HepG2 (cell line): Measurements from ENCODE around the gene DNAJB12. TPM values are rescaled to one million over a fixed set of nuclear protein-coding genes. Genes with fewer than 3 reads are reported as not detected.

Source experiments
- ATAC-seq: fragments of 200-7000 bp; cut with Tn5 transposase; 3 replicates; pipeline ENCODE4 v1.9.1; 2020; ENCODE audit warnings: mild to moderate bottlenecking, moderate library complexity
- BruUV-seq: library from RNA; stranded (reverse); fragments of 400-500 nt; replicated peaks from 2 replicates; lab custom pipeline; 2021; lab: Mats Ljungman, UMichigan
- CTCF ChIA-PET: fragments of 300-600 bp; formaldehyde crosslinking; extraction: SDS; loops from one replicate; lab custom pipeline; 2021; ENCODE audit warnings: low total read pairs, inconsistent platforms, low intra/inter-chr PET ratio; lab: Yijun Ruan, JAX
- POLR2A ChIA-PET: fragments of 350-600 bp; sonication (Branson Sonifier 250); formaldehyde crosslinking; loops from one replicate; lab custom pipeline; 2020; ENCODE audit warnings: antibody characterized with exemption, inconsistent platforms; lab: Yijun Ruan, JAX
- DNase-seq: peaks from one replicate; pipeline ENCODE4 v3.0.0-alpha.2; 2015; ENCODE audit warnings: low spot score
- FAIRE-seq: peaks from 3 replicates; lab custom pipeline; 2011; peaks lifted over from hg19 to GRCh38; lab: Jason Lieb, UNC
- H2AFZ ChIP-seq: one replicate; pipeline ENCODE4 v1.6.1; 2011; ENCODE audit warnings: low read length, inconsistent platforms
- H3K27ac ChIP-seq: fragments of 300-600 bp; 3 replicates; pipeline ENCODE4 v1.8.0; 2011; ENCODE audit warnings: mixed run types, mild to moderate bottlenecking, mixed read lengths, low read length, inconsistent platforms; ENCODE audit not compliant: insufficient read depth; ENCODE audit errors: extremely low read length
- H3K27me3 ChIP-seq, 2 experiments: fragments of 200-600 bp in 1 of 2; 2 replicates in 1 of 2; 3 replicates in 1 of 2; pipeline versions ENCODE4 v1.6.0 to v1.8.0; 2011; ENCODE audit warnings: low read length in 2 of 2, mild to moderate bottlenecking in 2 of 2, moderate library complexity in 2 of 2, inconsistent platforms in 1 of 2; ENCODE audit not compliant: insufficient read depth in 2 of 2, control insufficient read depth in 1 of 2
- H3K36me3 ChIP-seq, 2 experiments: fragments of 200-600 bp in 1 of 2; replicated peaks in 1 of 2; 2 replicates in 1 of 2; 3 replicates in 1 of 2; pipeline versions ENCODE4 v1.5.1 to v1.8.0; 2011; ENCODE audit warnings: low read length in 2 of 2, inconsistent platforms in 1 of 2; ENCODE audit not compliant: insufficient read depth in 2 of 2, control insufficient read depth in 1 of 2
- H3K4me1 ChIP-seq: 2 replicates; pipeline ENCODE4 v1.5.1; 2012; ENCODE audit warnings: low read length, inconsistent platforms; ENCODE audit not compliant: insufficient read depth
- H3K4me2 ChIP-seq: 2 replicates; pipeline ENCODE4 v1.6.0; 2011; ENCODE audit warnings: low read depth, low read length, inconsistent platforms
- H3K4me3 ChIP-seq, 3 experiments: fragments of 200-600 bp in 1 of 3; sonication (generic), shearing (Covaris generic) in 1 of 3; replicated peaks in 1 of 3; 2 replicates each; pipeline ENCODE4 v1.5.1; 2011 to 2016; ENCODE audit warnings: low read length in 3 of 3, inconsistent platforms in 2 of 3, low read depth in 2 of 3, mild to moderate bottlenecking in 2 of 3, control low read depth in 1 of 3, mixed read lengths in 1 of 3; ENCODE audit not compliant: insufficient read depth in 1 of 3
- H3K79me2 ChIP-seq: one replicate; pipeline ENCODE4 v1.6.1; 2011; ENCODE audit warnings: low read length, inconsistent platforms; ENCODE audit not compliant: insufficient read depth
- H3K9ac ChIP-seq: 2 replicates; pipeline ENCODE4 v1.6.0; 2011; ENCODE audit warnings: mild to moderate bottlenecking, low read depth, low read length, inconsistent platforms; ENCODE audit not compliant: insufficient read depth
- H3K9me3 ChIP-seq: 2 replicates; pipeline ENCODE4 v1.5.1; 2012; ENCODE audit warnings: mild to moderate bottlenecking, low read length
- H4K20me1 ChIP-seq: 2 replicates; pipeline ENCODE4 v1.6.0; 2011; ENCODE audit warnings: inconsistent platforms, mild to moderate bottlenecking, low read length, moderate library complexity; ENCODE audit not compliant: insufficient read depth
- CBX5 ChIP-seq: sonication (generic); formaldehyde crosslinking; IDR thresholded peaks from 2 replicates; pipeline ENCODE4 v1.4.0; 2020; ENCODE audit warnings: missing genetic modification reagents, borderline replicate concordance
- GABPA ChIP-seq, 2 experiments: IDR thresholded peaks; 2 replicates each; pipeline ENCODE4 v1.6.1; 2011 to 2016; ENCODE audit warnings: low read depth in 2 of 2, low read length in 1 of 2, missing biosample characterization in 1 of 2, missing genetic modification characterization in 1 of 2
- HOMEZ ChIP-seq: IDR thresholded peaks from 2 replicates; pipeline ENCODE4 v1.6.1; 2016; ENCODE audit warnings: low read depth
- KDM5B ChIP-seq: sonication (generic); formaldehyde crosslinking; IDR thresholded peaks from 2 replicates; pipeline ENCODE4 v1.4.0; 2020; ENCODE audit warnings: missing genetic modification reagents, mild to moderate bottlenecking, borderline replicate concordance
- KMT2A ChIP-seq: sonication (generic); formaldehyde crosslinking; IDR thresholded peaks from 2 replicates; pipeline ENCODE4 v1.4.0; 2020; ENCODE audit warnings: missing genetic modification reagents
- MAFK ChIP-seq, 2 experiments: IDR thresholded peaks in 1 of 2; conservative IDR thresholded peaks in 1 of 2; 2 replicates each; pipeline ENCODE4 v1.6.1; 2011; ENCODE audit warnings: improper control_type of control experiment in 2 of 2, low read length in 2 of 2
- NFIB ChIP-seq: sonication (generic); formaldehyde crosslinking; IDR thresholded peaks from 2 replicates; pipeline ENCODE4 v1.9.0; 2021; ENCODE audit warnings: missing genetic modification reagents, mild to moderate bottlenecking, borderline replicate concordance
- RBFOX2 ChIP-seq: fragments of 200-400 bp; formaldehyde crosslinking; IDR thresholded peaks from 2 replicates; pipeline ENCODE4 v1.6.1; 2017; ENCODE audit warnings: low read depth, mild to moderate bottlenecking, low read length
- REPIN1 ChIP-seq: sonication (generic); formaldehyde crosslinking; IDR thresholded peaks from 2 replicates; pipeline ENCODE4 v1.8.0; 2022; ENCODE audit warnings: missing genetic modification reagents, low read depth, mild to moderate bottlenecking, borderline replicate concordance
- ZFX ChIP-seq: sonication (generic); formaldehyde crosslinking; IDR thresholded peaks from 2 replicates; pipeline ENCODE4 v1.4.0; 2020; ENCODE audit warnings: mild to moderate bottlenecking, low read depth, missing genetic modification reagents, moderate library complexity
- ZNF253 ChIP-seq: sonication (generic); formaldehyde crosslinking; IDR thresholded peaks from 2 replicates; pipeline ENCODE4 v1.8.0; 2022; ENCODE audit warnings: mild to moderate bottlenecking, missing genetic modification reagents, borderline replicate concordance
- ZNF34 ChIP-seq: sonication (generic); formaldehyde crosslinking; IDR thresholded peaks from 2 replicates; pipeline ENCODE4 v1.4.0; 2020; ENCODE audit warnings: mild to moderate bottlenecking, missing genetic modification reagents, borderline replicate concordance
- ZZZ3 ChIP-seq: sonication (generic); formaldehyde crosslinking; IDR thresholded peaks from 2 replicates; pipeline ENCODE4 v1.4.0; 2020; ENCODE audit warnings: missing genetic modification reagents, mild to moderate bottlenecking, borderline replicate concordance
- WGBS: methylation state at CpG from one replicate; pipeline ENCODE4 v1.1.6; 2017; ENCODE audit warnings: low lambda C conversion rate; 5-methylcytosine and 5-hydroxymethylcytosine counted together
- in situ Hi-C: cut with HindIII; loops from 2 replicates; pipeline ENCODE4 v1.10.0; 2017; ENCODE audit warnings: low pct_unique_long_range_greater_than_20kb; ENCODE audit not compliant: extremely low pct_ligation_motif_present
- intact Hi-C: fragments of 100-400 bp; cut with micrococcal nuclease; formaldehyde crosslinking; loops from one replicate; pipeline ENCODE4 v1.10.0; 2022; ENCODE audit not compliant: unreplicated experiment
- polyA plus RNA-seq, 8 experiments: library from polyadenylated mRNA; depleted of rRNA in 3 of 8; stranded (reverse) in 7 of 8; unstranded in 1 of 8; fragments of >200 nt; fragmentation: Illumina TruSeq in 4 of 8; extraction: Trizol in 4 of 8; gene quantifications; 2 replicates each; pipeline versions ENCODE4 v1.2.1 to v1.2.3, GENCODE V29; 2011 to 2016; ENCODE audit warnings: low read depth in 4 of 8, missing spikeins in 1 of 8, mixed read lengths in 1 of 8; ENCODE audit not compliant: insufficient read depth in 1 of 8
- total RNA-seq, 5 experiments: library from RNA; depleted of rRNA; stranded (reverse); fragments of >200 nt; fragmentation: Illumina TruSeq; extraction: Trizol; gene quantifications; 2 replicates each; pipeline ENCODE4 v1.2.3, GENCODE V29; 2016; ENCODE audit warnings: low read depth in 1 of 5
- TF ChIP-seq, protein P1 (sequence below): sonication (generic); formaldehyde crosslinking; IDR thresholded peaks from 2 replicates; pipeline ENCODE4 v1.5.0; 2020; ENCODE audit warnings: mild to moderate bottlenecking, low read depth, missing genetic modification reagents, borderline replicate concordance
- TF ChIP-seq, protein P2 (sequence below): sonication (generic); formaldehyde crosslinking; IDR thresholded peaks from 2 replicates; pipeline ENCODE4 v1.4.0; 2020; ENCODE audit warnings: missing genetic modification reagents
- TF ChIP-seq, protein P3 (sequence below), 2 experiments: sonication (generic) in 1 of 2; formaldehyde crosslinking in 1 of 2; IDR thresholded peaks; 2 replicates each; pipeline versions ENCODE4 v1.4.0 to v1.6.1; 2018 to 2020; ENCODE audit warnings: missing genetic modification reagents in 2 of 2, borderline replicate concordance in 1 of 2, low read depth in 1 of 2, mild to moderate bottlenecking in 1 of 2, missing biosample characterization in 1 of 2

Gene DNAJB12
- total and polyA plus RNA-seq, 2 of the 13 experiments (the other 11 are each of a cell fraction or from before 2014, with no cell fraction given): 10.8 to 18.2 TPM

DNA sequence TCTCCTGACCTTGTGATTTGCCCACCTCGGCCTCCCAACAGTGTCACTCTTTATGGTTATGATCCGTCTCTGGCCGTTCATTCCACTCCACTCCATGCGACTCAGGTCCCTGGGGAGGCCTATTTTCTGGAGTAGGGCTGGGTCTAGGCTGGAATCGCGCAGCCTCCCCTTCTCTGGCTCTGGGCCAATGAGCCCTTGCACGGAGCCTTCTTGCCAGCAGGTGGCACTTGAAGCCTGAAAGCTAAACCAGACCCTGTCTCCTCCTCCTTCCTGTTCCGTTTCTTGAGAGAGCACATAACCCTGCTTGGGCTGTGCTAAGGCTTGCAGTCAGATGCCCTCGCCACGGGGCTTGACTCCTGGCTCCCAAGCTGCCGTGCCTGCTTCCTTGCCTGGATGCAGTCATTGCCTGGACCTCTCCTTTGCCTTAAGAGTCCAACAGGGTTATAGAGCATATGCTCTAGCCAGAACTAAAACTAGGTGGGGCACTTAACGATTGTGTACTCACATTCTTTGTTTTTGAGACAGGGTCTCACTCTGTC lies 9.6 kb upstream of the DNAJB12 start:
- in situ Hi-C loops: loop anchor here (10.0 kb wide), 2 partner anchors 200 to 470 kb away; no protein-coding TSS in a partner anchor
- DNase-seq (peak; percentile 68), FAIRE-seq (peak; percentile 92), ATAC-seq (peak; percentile 83)
- H3K4me2 ChIP-seq: 0 out of 2 replicates have a peak overlapping the region, but pooled peaks have one; percentile 16
- POLR2A ChIA-PET: interaction anchor here (0.7 kb wide), 1 partner anchor 9 kb away, joined by 4 read pairs; the partner anchor contains the start of gene DNAJB12
- peaks cover 18 to 41% of the 10 kb centered on the region in 2 experiments for H3K36me3 ChIP-seq
- CTCF ChIA-PET: interaction anchor here (1.3 to 2.2 kb wide), 3 partner anchors 204 to 511 kb away, joined by 4 to 18 read pairs (median 7); no protein-coding TSS in a partner anchor
- no peaks in the 10 kb centered on the region for H3K27me3 ChIP-seq
- intact Hi-C loops: loop anchor here (1.0 to 5.0 kb wide), 3 partner anchors 203 to 511 kb away; no protein-coding TSS in a partner anchor
- no peaks in the 10 kb centered on the region for H4K20me1 ChIP-seq
- no peak overlapping the region for H3K9ac ChIP-seq
- peaks cover 10% of the 10 kb centered on the region for H3K4me1 ChIP-seq
- no TSS peak for BruUV-seq
- 48% methylated on average over 8 of the region's 12 CpGs for WGBS
- H3K27ac ChIP-seq: no peak overlapping the region
- H3K9me3 ChIP-seq: no peaks in the 10 kb centered on the region
- H2AFZ ChIP-seq: no peak overlapping the region
- no peak overlapping the region for H3K4me3 ChIP-seq
- H3K79me2 ChIP-seq: no peaks in the 10 kb centered on the region
- peak; percentile 54; the same call in 1 of the 2 replicates for TF ChIP-seq REPIN1 (CRISPR knock-in tag)
- TF ChIP-seq MAFK (conservative IDR thresholded peaks at IDR 0.05 in 1 of 2, IDR thresholded peaks at IDR 0.05 in 1 of 2; ENCODE audit: low read length in 2 of 2): no peak
- TF ChIP-seq ZZZ3 (CRISPR knock-in tag): no peak
- TF ChIP-seq, protein P1, sequence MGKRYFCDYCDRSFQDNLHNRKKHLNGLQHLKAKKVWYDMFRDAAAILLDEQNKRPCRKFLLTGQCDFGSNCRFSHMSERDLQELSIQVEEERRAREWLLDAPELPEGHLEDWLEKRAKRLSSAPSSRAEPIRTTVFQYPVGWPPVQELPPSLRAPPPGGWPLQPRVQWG: no peak
- TF ChIP-seq GABPA (IDR thresholded peaks at IDR 0.05; ENCODE audit: low read depth, low read length): no peak
- TF ChIP-seq GABPA (CRISPR knock-in tag; IDR thresholded peaks at IDR 0.05; ENCODE audit: low read depth): 0 out of 2 replicates have a peak, but pooled peaks have one; percentile 10
- TF ChIP-seq, protein P2, sequence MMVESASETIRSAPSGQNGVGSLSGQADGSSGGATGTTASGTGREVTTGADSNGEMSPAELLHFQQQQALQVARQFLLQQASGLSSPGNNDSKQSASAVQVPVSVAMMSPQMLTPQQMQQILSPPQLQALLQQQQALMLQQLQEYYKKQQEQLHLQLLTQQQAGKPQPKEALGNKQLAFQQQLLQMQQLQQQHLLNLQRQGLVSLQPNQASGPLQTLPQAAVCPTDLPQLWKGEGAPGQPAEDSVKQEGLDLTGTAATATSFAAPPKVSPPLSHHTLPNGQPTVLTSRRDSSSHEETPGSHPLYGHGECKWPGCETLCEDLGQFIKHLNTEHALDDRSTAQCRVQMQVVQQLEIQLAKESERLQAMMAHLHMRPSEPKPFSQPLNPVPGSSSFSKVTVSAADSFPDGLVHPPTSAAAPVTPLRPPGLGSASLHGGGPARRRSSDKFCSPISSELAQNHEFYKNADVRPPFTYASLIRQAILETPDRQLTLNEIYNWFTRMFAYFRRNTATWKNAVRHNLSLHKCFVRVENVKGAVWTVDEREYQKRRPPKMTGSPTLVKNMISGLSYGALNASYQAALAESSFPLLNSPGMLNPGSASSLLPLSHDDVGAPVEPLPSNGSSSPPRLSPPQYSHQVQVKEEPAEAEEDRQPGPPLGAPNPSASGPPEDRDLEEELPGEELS: no peak
- no peak for TF ChIP-seq RBFOX2
- no peak for TF ChIP-seq CBX5
- TF ChIP-seq, protein P3, sequence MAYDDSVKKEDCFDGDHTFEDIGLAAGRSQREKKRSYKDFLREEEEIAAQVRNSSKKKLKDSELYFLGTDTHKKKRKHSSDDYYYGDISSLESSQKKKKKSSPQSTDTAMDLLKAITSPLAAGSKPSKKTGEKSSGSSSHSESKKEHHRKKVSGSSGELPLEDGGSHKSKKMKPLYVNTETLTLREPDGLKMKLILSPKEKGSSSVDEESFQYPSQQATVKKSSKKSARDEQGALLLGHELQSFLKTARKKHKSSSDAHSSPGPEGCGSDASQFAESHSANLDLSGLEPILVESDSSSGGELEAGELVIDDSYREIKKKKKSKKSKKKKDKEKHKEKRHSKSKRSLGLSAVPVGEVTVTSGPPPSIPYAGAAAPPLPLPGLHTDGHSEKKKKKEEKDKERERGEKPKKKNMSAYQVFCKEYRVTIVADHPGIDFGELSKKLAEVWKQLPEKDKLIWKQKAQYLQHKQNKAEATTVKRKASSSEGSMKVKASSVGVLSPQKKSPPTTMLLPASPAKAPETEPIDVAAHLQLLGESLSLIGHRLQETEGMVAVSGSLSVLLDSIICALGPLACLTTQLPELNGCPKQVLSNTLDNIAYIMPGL (CRISPR knock-in tag; IDR thresholded peaks at IDR 0.05; ENCODE audit: borderline replicate concordance in 1 of 2, low read depth in 1 of 2): peak in 1 of 2 experiments; percentile 44; a peak in 1 of 4 replicates
- TF ChIP-seq KDM5B (CRISPR knock-in tag): peak; percentile 57; the same call in 1 of the 2 replicates
- TF ChIP-seq HOMEZ (CRISPR knock-in tag): 0 out of 2 replicates have a peak, but pooled peaks have one; percentile 20
- TF ChIP-seq KMT2A (CRISPR knock-in tag): no peak
- TF ChIP-seq ZNF253 (CRISPR knock-in tag): 0 out of 2 replicates have a peak, but pooled peaks have one; percentile 15
- TF ChIP-seq ZFX (CRISPR knock-in tag): peak; percentile 21; the same call in 1 of the 2 replicates
- 0 out of 2 replicates have a peak, but pooled peaks have one; percentile 60 for TF ChIP-seq ZNF34 (CRISPR knock-in tag)
- peak; percentile 79; the same call in 1 of the 2 replicates for TF ChIP-seq NFIB
